Stimulated activated CD4-positive, alpha-beta T cell treated with anti-CD3 and anti-CD28 coated beads, Interleukin-2, amount 100 ng/mL, for 4 hours (primary cell): Measurements from ENCODE around the gene ACBD7.
A peak's percentile ranks its signal among the peaks of the same experiment; 100 is the strongest.

Experiments used
- DNase-seq: peaks from one replicate; pipeline ENCODE4 v3.0.0-alpha.2; 2020; ENCODE audit warnings: low read depth

Gene ACBD7

DNA sequence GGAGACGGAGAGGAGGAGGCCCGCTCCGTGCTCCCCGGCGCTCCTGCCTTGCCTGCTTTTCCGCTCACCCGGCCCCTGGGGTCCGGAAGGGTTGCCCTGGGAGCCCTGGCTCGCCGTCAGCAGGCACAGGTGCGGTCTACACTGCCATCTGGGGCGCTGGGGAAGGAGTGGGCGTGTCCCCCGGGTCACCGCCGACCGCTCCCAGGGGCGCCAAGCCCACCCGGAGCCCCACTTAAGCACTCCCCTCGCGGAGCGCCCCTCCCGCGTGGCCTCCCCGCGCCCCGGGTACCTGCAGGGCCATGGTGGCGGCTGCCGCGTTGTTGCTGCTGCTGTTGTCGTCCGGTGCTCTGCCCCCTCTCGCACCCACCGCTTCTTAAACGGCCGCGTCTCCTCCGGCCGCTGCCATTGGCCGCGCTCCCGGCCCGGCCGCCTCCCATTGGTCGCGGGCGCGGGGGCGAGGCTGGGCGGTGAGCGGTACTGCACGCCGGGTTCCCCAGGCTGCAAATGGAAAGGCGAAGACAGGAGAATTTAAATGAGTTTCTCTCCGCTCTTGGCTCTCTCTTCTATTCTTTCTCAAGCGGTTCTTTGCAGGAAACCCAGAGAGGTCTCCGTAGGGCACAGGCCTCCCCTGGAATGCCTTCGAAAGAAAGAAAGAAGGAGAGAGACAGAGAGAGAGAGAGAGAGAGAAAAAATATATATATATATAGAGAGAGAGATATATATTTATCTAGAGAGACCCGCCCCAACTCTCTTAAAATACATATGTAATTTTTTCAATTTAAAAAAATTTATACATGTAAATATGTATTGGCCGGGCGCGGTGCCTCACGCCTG lies at the start of gene ACBD7:
ACBD7 (minus strand) TSS at position 349 of the 834 bp plus-strand sequence; CDS start at position 301, 48 bp downstream.
- DNase-seq, result peak; percentile 59

DNA sequence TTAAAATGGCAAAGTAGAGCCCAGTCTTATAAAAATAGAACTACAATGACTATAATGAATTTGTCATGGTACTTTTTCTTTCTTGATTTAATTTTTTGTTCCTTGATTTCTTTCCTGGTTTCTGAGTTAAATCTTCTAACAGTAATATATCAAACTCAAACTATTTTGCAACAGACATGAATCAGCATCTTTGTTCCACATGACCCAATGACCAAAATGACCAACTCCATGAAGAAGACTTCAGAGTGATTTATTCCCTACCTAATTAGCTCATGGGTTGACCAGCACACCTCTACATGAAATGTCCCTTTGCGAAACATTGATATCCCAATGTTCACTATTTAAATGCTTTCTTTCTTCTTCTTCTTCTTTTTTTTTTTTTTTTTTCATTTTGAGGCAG lies 49.1 kb upstream of the ACBD7 start:
- no peak for DNase-seq

DNA sequence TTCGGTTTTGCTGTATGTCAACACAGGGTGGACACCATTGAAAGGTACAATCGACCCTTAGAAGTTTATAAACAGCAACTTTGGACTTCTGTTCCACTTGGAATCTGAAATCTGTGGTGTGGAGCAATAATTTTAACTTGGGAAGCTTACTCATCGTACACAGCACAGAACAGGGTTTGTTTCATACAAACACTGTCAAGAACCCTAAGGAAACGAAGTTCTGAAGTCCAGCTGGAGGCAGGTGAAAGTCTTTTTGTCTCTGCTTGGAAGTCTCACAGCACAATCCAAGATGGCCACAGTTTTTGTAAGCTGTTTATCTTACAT lies 48.4 kb upstream of the ACBD7 start:
- no peak for DNase-seq

DNA sequence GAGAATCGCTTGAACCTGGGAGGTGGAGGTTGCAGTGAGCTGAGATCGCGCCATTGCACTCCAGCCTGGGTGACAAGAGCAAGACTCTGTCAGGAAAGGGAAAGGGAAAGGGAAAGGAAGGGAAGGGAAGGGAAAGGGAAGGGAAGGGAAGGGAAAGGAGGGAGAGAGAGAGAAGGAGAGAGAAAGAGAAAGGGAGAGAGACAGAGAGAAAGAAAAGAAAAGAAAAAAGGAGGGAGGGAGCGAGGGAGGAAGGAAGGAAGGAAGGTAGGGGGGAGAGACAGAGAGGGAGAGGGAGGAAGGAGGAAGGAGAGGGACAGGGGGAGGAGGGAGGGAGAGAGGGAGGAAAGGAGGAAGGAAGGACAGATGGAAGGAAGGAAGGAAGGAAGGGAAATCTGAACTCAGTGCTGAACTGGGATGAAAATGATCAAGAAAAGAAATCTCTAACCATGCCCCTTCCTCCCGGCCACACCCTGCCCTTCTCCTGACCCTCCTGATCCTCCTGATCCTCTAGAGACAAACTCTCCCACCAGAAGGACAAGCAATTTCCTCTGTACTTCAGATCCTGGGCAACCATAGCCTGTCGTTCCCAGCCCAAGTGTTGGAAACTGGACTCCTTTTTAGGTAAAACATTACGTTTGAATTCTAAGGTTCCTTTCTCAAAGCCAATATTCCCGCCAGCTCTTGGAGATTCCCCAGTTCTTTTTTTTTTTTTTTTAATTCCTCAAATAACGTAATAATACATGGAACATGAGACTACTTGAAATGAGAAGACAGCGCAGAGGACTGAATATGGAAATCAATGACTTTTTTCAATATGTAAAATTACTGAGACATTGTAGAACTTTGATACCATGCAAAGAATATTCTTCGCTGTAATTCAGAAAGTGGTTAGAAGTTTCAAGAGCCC lies 47.8 kb upstream of the ACBD7 start:
- DNase-seq, result no peak

DNA sequence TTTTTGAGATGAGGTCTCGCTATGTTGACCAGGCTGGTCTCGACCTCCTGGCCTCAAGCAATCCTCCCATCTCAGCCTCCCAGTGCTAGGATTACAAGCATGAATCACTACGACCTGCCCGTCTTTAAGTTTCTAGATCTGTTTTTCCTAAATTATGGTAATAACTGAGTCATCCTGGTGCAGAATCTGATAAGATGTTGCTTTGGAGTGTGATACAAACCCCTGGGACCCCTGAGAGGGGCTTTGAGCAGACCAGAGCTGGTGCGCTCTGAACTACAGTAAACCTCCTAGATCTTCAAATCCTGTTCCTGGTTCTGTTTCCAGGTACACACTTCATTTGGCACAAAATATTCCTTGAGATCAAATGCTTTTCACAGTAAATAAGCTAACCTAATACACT lies 42.8 kb upstream of the ACBD7 start:
- DNase-seq, result no peak

DNA sequence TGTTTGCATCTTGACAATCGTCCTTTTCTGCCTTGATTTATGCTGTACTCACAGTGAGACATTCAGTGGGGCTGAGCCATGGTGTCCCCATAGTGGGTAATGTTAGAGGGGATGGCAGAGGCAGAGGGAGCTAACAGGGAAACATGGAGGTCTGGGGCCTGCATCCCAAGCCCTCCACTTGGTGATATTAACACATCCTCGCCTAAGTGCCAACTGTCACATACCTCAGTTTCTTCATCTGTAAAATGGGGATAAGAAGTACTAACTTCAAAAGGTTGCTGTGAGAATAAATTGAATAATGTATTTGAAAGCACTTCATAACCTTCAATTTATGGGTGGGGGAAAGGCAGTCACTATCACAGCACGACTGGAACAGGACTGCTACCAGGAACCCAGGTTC lies 36.3 kb upstream of the ACBD7 start:
- no peak for DNase-seq

DNA sequence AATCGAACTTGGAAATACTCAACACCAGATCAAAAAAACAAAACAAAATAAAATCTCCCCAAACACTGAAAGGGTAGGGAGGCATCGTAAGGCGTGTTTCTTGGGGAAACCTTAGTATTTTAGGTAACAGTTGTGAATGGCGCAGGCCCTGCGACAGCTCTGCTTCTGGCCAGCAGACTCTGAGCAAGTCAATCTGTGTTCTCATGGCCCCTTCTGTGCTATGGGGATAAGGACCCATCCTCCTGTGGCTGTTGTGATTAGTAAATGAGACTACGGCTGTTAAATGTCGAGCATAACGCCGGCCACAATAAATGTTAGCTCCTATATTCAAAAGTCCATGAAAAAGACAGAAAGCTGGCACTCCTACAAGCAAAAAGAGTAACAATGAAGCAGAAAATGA lies 35.6 kb upstream of the ACBD7 start:
- DNase-seq, result no peak

DNA sequence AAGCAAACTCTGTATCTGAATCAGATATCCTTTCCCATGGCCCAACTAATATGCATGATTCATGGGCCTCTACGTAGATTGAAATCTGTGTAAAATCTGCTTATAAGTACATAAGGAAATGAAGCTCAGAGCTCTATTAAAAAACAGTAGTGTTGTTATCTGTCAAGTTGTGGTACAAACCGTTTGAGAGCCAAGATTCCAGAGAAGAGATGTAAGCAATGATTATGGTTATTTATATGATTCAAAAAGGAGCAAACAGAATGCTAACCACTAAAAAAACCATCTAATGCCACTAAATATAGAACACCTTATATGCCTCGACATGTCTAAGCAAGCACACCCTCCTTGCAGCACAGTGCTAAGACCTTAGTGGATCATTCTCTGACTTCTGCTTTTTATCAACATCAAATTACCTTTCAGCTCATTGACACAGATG lies 35.2 kb upstream of the ACBD7 start:
- no peak for DNase-seq

DNA sequence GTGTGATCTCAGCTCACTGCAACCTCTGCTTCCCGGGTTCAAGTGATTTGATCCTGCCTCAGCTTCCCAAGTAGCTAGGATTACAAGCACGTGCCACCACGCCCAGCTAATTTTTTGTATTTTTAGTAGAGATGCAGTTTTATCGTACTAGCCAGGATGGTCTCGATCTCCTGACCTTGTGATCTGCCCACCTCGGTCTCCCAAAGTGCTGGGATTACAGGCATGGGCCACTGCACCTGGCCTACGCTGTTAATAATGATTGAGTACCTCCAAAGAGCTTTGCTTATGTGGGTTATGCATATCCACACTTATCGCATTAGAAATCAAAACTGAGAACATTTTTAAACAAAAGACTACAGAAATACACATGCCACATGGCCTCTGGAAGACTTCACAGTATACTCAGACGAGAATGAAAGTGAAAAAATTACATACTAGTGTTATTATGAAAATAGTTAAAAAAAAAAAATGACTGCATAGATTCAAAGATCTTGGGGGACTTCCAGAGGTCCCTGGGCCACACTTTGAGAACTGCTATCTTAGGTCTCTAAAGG lies 34.0 kb upstream of the ACBD7 start:
- DNase-seq, result no peak

DNA sequence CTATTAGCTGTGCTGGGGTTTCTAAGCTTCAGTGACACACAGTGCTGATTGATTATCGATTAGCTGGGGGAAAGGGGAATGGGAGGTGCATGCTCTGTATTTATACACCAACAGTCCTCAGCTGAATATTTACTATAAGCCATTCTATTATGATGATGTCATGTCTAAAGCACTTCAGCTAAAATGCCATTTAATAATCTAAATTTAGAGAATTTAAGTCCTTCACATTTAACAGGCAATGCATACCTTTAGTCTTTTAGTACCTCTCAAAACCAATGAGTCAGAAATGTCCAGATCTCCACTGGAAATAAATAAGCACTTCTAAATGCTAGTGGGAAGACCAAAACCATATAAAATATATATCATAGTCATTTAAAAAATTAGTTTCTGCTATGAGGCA lies 33.1 kb upstream of the ACBD7 start:
- DNase-seq, result no peak

DNA sequence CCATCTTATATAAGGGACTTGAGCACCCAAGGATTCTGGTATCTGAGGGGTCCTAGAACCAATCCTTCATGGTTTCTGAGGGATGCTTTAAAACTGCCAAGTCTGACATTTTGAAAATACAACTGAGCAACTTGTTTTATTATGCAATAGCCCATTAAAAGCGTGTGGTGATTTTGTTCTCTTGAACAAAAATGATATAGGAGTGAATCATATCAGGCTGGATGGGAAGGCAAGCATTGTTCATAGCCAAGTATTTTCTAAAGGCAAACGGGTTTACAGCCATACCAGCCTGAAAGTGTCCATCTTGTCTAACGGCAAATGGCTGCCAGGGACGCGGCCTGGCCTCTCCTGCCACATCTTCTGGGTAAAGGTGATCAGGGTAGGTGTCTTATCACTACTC lies 31.9 kb upstream of the ACBD7 start:
- no peak for DNase-seq

DNA sequence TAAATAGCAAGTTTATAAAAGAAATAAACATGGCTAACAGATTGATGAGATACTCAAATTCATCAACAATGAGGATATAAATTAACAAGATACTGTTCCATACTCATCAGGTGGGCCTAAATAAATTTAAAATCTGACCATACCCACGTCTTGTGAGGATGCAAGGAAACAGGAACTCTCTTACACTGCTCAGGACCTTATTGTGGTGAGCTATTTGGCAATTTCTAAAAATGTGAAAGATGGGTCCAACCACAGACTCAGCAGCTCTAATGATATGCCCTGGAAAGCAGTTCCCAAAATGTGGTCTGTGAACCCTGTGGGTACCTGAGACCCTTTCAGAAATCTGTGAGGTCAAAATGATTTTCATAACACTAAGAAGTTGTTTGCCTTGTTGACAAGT lies 30.0 kb upstream of the ACBD7 start:
- DNase-seq, result no peak

DNA sequence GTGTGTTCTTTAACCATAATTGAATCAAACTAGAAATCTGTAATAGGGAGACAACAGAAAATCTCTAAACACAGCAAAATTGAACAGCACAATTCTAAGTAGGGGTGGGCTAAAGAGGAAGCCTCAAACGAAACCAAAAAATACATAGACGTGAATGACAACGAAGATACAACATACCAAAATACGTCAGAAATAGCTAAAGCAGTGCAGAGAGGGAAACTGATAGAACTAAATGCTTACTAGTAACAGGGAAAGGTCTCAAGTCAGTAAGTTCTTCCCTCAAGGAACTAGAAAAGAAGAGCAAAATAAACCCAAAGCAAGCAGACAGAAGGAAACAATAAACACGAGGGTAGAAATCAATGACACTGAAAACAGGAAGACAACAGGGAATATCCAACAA lies 27.6 kb upstream of the ACBD7 start:
- no peak for DNase-seq

DNA sequence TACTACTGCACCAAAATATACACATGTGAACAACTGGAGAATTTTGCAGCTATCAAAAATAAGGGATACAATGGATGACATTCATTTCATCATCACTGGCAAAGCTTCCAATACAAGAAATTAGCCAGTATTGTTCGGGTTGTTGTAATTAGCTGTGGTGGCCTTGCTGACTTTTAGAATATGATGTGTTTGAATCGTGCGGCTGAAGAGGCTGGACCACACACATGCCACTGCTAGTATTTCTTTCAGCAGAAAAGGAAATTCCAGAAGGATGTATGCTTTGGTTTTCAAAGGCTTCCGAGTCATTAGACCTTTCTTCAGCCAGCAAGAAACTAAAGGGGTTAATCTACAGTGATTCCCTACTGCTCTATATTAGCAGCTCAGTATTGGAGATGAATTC lies 25.2 kb upstream of the ACBD7 start:
- no peak for DNase-seq

DNA sequence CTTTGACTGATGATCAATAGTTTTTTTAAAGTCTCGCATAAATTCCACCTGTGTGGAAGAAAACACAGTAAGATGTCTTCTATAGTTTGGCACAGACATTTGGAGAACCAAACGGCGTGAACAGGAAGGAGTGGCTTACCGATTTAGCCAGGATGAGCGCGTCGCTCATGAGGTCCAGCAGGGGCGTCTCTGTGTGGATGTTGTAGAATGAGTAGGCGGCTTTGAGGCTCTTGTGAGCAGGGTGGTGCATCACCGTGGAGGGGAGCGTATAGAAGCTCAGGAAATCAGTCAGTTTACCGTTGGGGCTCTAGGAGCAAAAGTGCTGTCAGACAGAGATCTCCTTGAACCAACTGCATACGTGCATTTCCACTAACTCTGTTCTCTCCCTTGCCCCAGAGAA lies 24.1 kb upstream of the ACBD7 start:
- DNase-seq, result no peak

DNA sequence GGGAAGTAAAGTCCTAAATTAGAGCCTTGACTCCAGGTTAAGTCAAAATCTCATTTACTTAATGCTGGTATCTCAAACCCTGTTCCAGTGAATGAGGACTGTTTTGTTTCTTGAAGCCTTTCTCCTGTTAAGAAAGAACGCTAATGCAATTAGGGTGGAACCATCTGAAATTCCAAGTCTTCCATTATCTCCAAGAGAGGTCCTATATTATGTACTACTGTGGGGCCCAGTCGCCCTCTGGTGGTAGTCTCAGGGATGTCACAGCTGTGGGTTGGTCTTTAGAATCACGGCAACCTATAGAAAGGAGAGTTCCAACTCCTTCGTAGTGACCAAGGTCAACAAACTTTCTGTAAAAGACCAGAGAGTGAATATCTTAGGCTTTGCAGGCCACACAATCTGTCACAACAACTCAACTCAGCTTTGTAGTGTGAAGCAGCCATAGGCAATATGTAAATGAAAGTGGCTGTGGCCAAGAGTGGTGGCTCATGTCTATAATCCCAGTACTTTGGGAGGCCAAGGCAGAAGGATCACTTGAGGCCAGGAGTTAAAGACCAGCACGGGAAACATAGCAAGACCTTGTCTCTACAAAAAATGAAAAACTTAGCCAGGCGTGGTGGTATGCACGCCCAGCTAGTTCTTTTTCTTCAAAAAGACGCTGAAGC lies 17.9 kb upstream of the ACBD7 start:
- peak; percentile 50 for DNase-seq

DNA sequence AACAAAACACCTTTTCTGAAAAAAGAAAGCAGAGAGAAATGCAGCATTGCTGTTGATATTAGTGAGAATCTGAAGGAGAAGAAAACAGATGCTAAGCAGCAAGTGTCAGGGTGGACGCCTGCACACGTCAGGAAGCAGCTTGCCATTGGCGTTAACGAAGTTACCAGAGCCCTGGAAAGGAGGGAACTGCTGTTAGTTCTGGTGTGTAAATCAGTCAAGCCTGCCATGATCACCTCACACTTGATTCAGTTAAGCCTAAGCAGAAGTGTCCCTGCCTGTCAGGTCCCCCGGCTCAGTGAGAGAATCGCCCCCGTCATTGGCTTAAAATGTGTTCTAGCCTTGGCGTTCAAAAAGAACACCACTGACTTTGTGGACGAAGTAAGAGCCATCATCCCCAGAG lies 14.9 kb upstream of the ACBD7 start:
- no peak for DNase-seq

DNA sequence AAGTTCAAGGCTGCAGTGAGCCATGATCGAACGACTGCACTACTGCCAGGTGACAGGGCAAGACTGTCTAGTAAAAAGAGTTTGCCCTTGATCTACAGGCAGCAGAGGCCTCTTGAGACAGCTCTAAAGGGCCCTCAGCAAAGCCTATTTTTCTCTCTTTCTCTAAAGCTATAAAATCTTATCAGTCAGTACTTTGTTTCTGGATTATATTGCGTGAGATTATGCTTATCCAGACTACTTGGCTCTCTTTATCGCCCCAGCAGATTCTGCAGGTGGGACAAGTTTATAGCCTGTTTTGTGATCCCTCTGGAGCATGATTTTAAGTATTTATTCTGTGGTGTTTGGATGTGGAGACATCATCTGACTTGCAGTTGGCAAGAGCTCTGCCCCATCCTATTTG lies 11.3 kb upstream of the ACBD7 start:
- no peak for DNase-seq

DNA sequence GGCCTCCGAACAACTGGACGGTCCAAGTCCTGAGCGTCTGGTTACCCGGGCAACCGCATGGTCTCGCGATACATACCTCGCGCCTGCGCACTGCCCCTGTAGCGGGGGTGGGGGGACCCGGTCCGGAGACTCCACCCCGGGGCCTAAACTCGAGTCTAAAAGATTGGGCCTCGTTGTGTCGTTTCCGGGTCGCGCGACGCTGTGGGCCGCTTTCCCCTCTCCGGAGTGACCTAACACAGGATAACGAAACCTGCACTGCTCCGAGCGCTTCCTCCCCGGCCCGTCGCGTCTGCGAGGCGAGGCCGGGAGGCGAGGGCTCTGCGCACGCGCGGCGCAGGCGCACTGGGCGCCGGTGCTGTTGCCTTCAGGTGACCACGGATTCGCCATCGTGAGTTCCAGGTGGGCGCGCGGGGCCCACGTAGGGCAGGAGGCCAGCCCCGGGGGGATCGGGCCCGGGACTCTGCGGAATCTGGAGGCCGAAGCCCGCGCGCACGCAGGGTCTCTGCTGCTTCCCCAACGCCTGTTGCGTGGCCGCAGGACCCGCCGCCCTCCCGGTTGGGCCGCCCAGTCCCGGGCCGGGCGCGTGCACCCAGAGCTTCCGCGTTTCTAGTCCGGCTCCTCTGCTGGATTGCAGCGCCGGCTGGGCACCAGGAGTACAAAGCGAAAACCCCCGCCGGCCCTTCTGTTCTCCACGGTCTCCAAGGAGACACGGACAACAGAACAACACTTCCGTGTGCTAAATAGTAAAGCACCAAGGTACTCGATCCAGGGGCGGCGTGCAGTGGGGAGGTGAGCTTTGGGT lies 8.6 kb upstream of the ACBD7 start, which contains the start of gene RPP38:
RPP38 (plus strand) TSS at position 345 of the 802 bp plus-strand sequence. CDS start 5,960 bp downstream, outside the sequence.
- peak; percentile 92 for DNase-seq

DNA sequence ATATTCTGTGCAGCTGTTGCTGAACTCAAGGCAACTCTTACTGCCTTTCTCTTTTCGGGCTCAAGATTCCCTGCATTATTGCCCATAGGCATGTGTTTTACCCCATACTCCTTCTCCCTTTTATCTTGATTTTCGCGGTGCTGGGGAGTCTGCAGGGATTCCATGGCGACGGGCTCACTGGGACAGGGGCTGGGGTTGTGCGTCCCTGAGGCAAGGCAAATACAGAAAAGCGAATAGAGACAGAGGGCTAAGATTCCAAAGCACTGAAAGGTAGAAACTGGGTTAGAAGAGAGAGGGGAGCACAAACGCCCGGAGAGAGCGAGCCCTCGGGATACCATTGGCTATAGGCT lies 8.1 kb upstream of the ACBD7 start:
- no peak for DNase-seq

DNA sequence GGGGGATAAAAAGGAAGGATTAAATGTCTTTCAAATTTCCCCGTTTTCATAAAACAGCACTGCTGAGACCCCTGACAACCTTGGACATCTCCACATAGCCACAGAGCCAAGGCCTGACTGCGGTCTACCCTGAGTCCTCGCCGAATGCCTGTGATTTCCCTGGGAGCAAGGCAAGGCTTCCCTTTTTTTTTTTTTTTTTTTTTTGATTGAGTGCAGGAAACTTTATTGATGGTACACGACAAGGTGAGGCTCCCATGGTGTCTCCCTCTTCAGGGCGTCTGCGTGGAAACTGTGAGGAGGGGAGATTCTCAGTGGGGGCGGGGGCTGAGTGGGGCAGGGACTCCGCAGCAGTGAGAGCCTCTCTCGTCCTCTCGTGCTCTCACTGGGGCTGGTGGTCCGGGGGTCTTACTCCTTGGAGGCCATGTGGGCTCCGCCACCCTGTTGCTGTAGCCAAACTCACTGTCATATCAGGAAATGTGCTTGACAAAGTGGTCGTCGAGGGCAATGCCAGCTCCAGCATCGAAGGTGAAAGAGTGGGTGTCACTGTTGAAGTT lies 4.4 kb upstream of the ACBD7 start:
- no peak for DNase-seq
